Karpas-422 (cell line): ENCODE measurements around the gene MAP3K13. TPM values are rescaled to one million over a fixed set of nuclear protein-coding genes. Genes with fewer than 3 reads are reported as not detected.

Experiments used
- DNase-seq: peaks from one replicate; pipeline ENCODE4 v3.0.0-alpha.2; 2015
- H2AFZ ChIP-seq: fragments of 200-600 bp; sonication (generic); 2 replicates; pipeline ENCODE4 v1.6.1; 2014; ENCODE audit warnings: antibody characterized with exemption, low read length, mixed read lengths
- H3K27ac ChIP-seq: fragments of 200-600 bp; sonication (generic); 2 replicates; pipeline ENCODE4 v1.5.1; 2014; ENCODE audit warnings: mild to moderate bottlenecking, low read length, moderate library complexity
- H3K27me3 ChIP-seq: fragments of 200-600 bp; sonication (generic); 2 replicates; pipeline ENCODE4 v1.6.1; 2014; ENCODE audit warnings: low read length, mixed read lengths
- H3K36me3 ChIP-seq: fragments of 200-600 bp; sonication (generic); 2 replicates; pipeline ENCODE4 v1.6.1; 2014; ENCODE audit warnings: low read length, mixed read lengths; ENCODE audit not compliant: insufficient read depth
- H3K4me1 ChIP-seq: fragments of 200-600 bp; sonication (generic); 2 replicates; pipeline ENCODE4 v1.6.1; 2014; ENCODE audit warnings: mild to moderate bottlenecking, low read length, mixed read lengths
- H3K4me2 ChIP-seq: fragments of 200-600 bp; sonication (generic); 2 replicates; pipeline ENCODE4 v1.6.1; 2014; ENCODE audit warnings: low read length, low read depth, mild to moderate bottlenecking; ENCODE audit not compliant: poor library complexity, severe bottlenecking
- H3K4me3 ChIP-seq: fragments of 200-600 bp; sonication (generic); 2 replicates; pipeline ENCODE4 v1.5.1; 2014; ENCODE audit warnings: mild to moderate bottlenecking, antibody characterized with exemption, low read length, mixed read lengths
- H3K79me2 ChIP-seq: fragments of 200-600 bp; sonication (generic); 2 replicates; pipeline ENCODE4 v1.6.1; 2014; ENCODE audit warnings: mild to moderate bottlenecking, low read length, mixed read lengths
- H3K9ac ChIP-seq: fragments of 200-600 bp; sonication (generic); 2 replicates; pipeline ENCODE4 v1.6.0; 2014; ENCODE audit warnings: low read length
- H3K9me2 ChIP-seq: fragments of 200-600 bp; sonication (generic), shearing (Covaris generic); replicated peaks from 2 replicates; pipeline ENCODE4 v1.6.0; 2014; ENCODE audit warnings: mild to moderate bottlenecking, low read length, moderate library complexity; ENCODE audit not compliant: insufficient read depth
- H3K9me3 ChIP-seq: fragments of 300-700, 200-600 bp; sonication (generic); 2 replicates; pipeline ENCODE4 v1.6.1; 2014; ENCODE audit warnings: low read length, mixed read lengths
- H4K20me1 ChIP-seq: fragments of 200-600 bp; sonication (generic); 2 replicates; pipeline ENCODE4 v1.6.1; 2014; ENCODE audit warnings: mild to moderate bottlenecking, antibody characterized with exemption, low read length, low read depth; ENCODE audit not compliant: insufficient read depth
- total RNA-seq: library from RNA; depleted of rRNA; stranded (reverse); fragments of >200 nt; shearing (Covaris generic); gene quantifications from 2 replicates; pipeline ENCODE4 v1.2.3, GENCODE V29; 2014; ENCODE audit warnings: low replicate concordance

Gene MAP3K13
- total RNA-seq, 1 experiment from 2014 or later = 0.19 TPM

- no peaks in the 10 kb centered on the region for H3K4me1 ChIP-seq
- H4K20me1 ChIP-seq = no peaks in the 10 kb centered on the region
- H3K4me2 ChIP-seq = no peak overlapping the region
- no peak overlapping the region for H3K27ac ChIP-seq
- H3K79me2 ChIP-seq = no peaks in the 10 kb centered on the region
- no peaks in the 10 kb centered on the region for H3K27me3 ChIP-seq
- no peak overlapping the region for H2AFZ ChIP-seq
- no peaks in the 10 kb centered on the region for H3K9me2 ChIP-seq
- no peak overlapping the region for H3K4me3 ChIP-seq
- no peak for DNase-seq
- H3K9me3 ChIP-seq = no peaks in the 10 kb centered on the region
- no peak overlapping the region for H3K9ac ChIP-seq
- H3K36me3 ChIP-seq = no peaks in the 10 kb centered on the region
These were observed 158.6 kb downstream of the MAP3K13 start for GRCh38 chr3:185521349-185522138.

GRCh38 chr3:185526349-185526951 lies 163.5 kb downstream of the MAP3K13 start:
- no peaks in the 10 kb centered on the region for H4K20me1 ChIP-seq
- no peaks in the 10 kb centered on the region for H3K9me3 ChIP-seq
- no peaks in the 10 kb centered on the region for H3K9me2 ChIP-seq
- H3K4me2 ChIP-seq = no peak overlapping the region
- H3K36me3 ChIP-seq = no peaks in the 10 kb centered on the region
- no peaks in the 10 kb centered on the region for H3K27me3 ChIP-seq
- no peak overlapping the region for H3K4me3 ChIP-seq
- no peaks in the 10 kb centered on the region for H3K79me2 ChIP-seq
- no peak overlapping the region for H2AFZ ChIP-seq
- DNase-seq = no peak
- no peak overlapping the region for H3K9ac ChIP-seq
- H3K4me1 ChIP-seq = no peaks in the 10 kb centered on the region
- no peak overlapping the region for H3K27ac ChIP-seq

GRCh38 chr3:185527364-185527763 lies 164.4 kb downstream of the MAP3K13 start:
- Histone ChIP-seq H3K9ac (no peak overlapping the region), H3K9me2 (no peaks in the 10 kb centered on the region), H3K27me3 (no peaks in the 10 kb centered on the region), H3K27ac (no peak overlapping the region), H3K36me3 (no peaks in the 10 kb centered on the region), H3K79me2 (no peaks in the 10 kb centered on the region), H3K4me3 (no peak overlapping the region), H3K9me3 (no peaks in the 10 kb centered on the region), H3K4me1 (no peaks in the 10 kb centered on the region), H2AFZ (no peak overlapping the region), H3K4me2 (no peak overlapping the region), H4K20me1 (no peaks in the 10 kb centered on the region)
- DNase-seq = no peak

- H3K4me2 ChIP-seq = no peak overlapping the region
- no peak overlapping the region for H3K4me3 ChIP-seq
- H3K9me2 ChIP-seq = no peaks in the 10 kb centered on the region
- H2AFZ ChIP-seq = no peak overlapping the region
- H4K20me1 ChIP-seq = no peaks in the 10 kb centered on the region
- H3K79me2 ChIP-seq = no peaks in the 10 kb centered on the region
- H3K27me3 ChIP-seq = no peaks in the 10 kb centered on the region
- H3K9ac ChIP-seq = no peak overlapping the region
- no peaks in the 10 kb centered on the region for H3K9me3 ChIP-seq
- H3K27ac ChIP-seq = no peak overlapping the region
- no peaks in the 10 kb centered on the region for H3K36me3 ChIP-seq
- no peaks in the 10 kb centered on the region for H3K4me1 ChIP-seq
- DNase-seq = no peak
These were observed 165.6 kb downstream of the MAP3K13 start for GRCh38 chr3:185528532-185528931.

- H3K9me2 ChIP-seq = no peaks in the 10 kb centered on the region
- DNase-seq = no peak
- H4K20me1 ChIP-seq = no peaks in the 10 kb centered on the region
- H3K27ac ChIP-seq = no peak overlapping the region
- H2AFZ ChIP-seq = no peak overlapping the region
- no peaks in the 10 kb centered on the region for H3K4me1 ChIP-seq
- H3K9me3 ChIP-seq = no peaks in the 10 kb centered on the region
- H3K36me3 ChIP-seq = no peaks in the 10 kb centered on the region
- H3K9ac ChIP-seq = no peak overlapping the region
- no peaks in the 10 kb centered on the region for H3K79me2 ChIP-seq
- no peak overlapping the region for H3K4me2 ChIP-seq
- no peak overlapping the region for H3K4me3 ChIP-seq
- no peaks in the 10 kb centered on the region for H3K27me3 ChIP-seq
These were observed 167.9 kb downstream of the MAP3K13 start for GRCh38 chr3:185530856-185531255.

GRCh38 chr3:185532901-185533300 lies 170.0 kb downstream of the MAP3K13 start:
- no peaks in the 10 kb centered on the region for H3K36me3 ChIP-seq
- DNase-seq = no peak
- no peaks in the 10 kb centered on the region for H4K20me1 ChIP-seq
- H3K27me3 ChIP-seq = no peaks in the 10 kb centered on the region
- no peaks in the 10 kb centered on the region for H3K9me2 ChIP-seq
- H3K4me1 ChIP-seq = peaks cover 13% of the 10 kb centered on the region
- no peak overlapping the region for H3K27ac ChIP-seq
- no peak overlapping the region for H3K4me3 ChIP-seq
- H3K9me3 ChIP-seq = no peaks in the 10 kb centered on the region
- no peaks in the 10 kb centered on the region for H3K79me2 ChIP-seq
- H2AFZ ChIP-seq = no peak overlapping the region
- H3K9ac ChIP-seq = no peak overlapping the region
- H3K4me2 ChIP-seq = no peak overlapping the region

- Histone ChIP-seq H3K4me3 (no peak overlapping the region), H3K9me2 (no peaks in the 10 kb centered on the region), H3K9ac (no peak overlapping the region), H2AFZ (no peak overlapping the region), H4K20me1 (no peaks in the 10 kb centered on the region), H3K27ac (no peak overlapping the region), H3K4me2 (no peak overlapping the region), H3K36me3 (no peaks in the 10 kb centered on the region), H3K4me1 (peaks cover 16% of the 10 kb centered on the region), H3K79me2 (no peaks in the 10 kb centered on the region), H3K27me3 (no peaks in the 10 kb centered on the region), H3K9me3 (no peaks in the 10 kb centered on the region)
- no peak for DNase-seq
These were observed 171.6 kb downstream of the MAP3K13 start for GRCh38 chr3:185534511-185534910.

GRCh38 chr3:185537369-185537970 lies 174.5 kb downstream of the MAP3K13 start:
- H3K4me2 ChIP-seq = peak overlapping the region; percentile 41
- 0 out of 2 replicates have a peak overlapping the region, but pooled peaks have one; percentile 5 for H3K9ac ChIP-seq
- H3K27ac ChIP-seq = peak overlapping the region; percentile 50
- peaks cover 16% of the 10 kb centered on the region for H3K4me1 ChIP-seq
- no peaks in the 10 kb centered on the region for H3K27me3 ChIP-seq
- H3K4me3 ChIP-seq = peak overlapping the region; percentile 15; the same call in 1 of the 2 replicates
- peak; percentile 92 for DNase-seq
- H4K20me1 ChIP-seq = no peaks in the 10 kb centered on the region
- H3K9me2 ChIP-seq = no peaks in the 10 kb centered on the region
- no peaks in the 10 kb centered on the region for H3K79me2 ChIP-seq
- H2AFZ ChIP-seq = peak overlapping the region; percentile 92
- H3K9me3 ChIP-seq = no peaks in the 10 kb centered on the region
- no peaks in the 10 kb centered on the region for H3K36me3 ChIP-seq
